Keratinocyte (primary cell): ENCODE measurements around the gene EIF3B.

ENCODE experiments used
- EZH2 ChIP-seq: IDR thresholded peaks from one replicate; pipeline ENCODE4 v1.6.1; 2012; ENCODE audit warnings: inconsistent platforms, mild to moderate bottlenecking, low read length, moderate library complexity
- TF ChIP-seq, protein P1 (sequence below), 3 experiments: IDR thresholded peaks in 1 of 3; conservative IDR thresholded peaks in 1 of 3; optimal IDR thresholded peaks in 1 of 3; 2 replicates in 2 of 3; 3 replicates in 1 of 3; pipeline versions ENCODE3 to v1.5.1; 2011; ENCODE audit warnings: low read length in 3 of 3, mild to moderate bottlenecking in 3 of 3, moderate library complexity in 2 of 3, control low read depth in 1 of 3, inconsistent platforms in 1 of 3; ENCODE audit not compliant: insufficient read depth in 2 of 3; ENCODE audit errors: extremely low read depth in 1 of 3

DNA sequence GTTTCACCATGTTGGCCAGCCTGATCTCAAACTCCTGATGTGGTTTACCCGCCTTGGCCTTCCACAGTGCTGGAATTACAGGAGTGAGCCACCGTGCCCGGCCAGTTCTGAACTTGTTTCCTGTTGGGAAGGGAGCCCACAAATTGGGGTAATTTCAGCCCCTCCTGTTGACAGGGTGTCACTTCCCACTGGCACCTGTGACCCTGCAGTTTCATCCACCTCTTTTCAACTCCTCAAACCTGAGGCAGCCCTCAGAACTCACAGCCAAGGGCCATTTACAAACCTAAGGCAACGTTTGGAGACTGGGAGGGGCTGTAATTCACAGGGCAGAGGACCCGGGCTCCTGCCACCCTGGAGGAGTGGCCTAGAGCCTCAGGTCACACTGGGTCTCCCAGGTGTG, 26.6 kb downstream of the EIF3B start:
- TF ChIP-seq, protein P1, sequence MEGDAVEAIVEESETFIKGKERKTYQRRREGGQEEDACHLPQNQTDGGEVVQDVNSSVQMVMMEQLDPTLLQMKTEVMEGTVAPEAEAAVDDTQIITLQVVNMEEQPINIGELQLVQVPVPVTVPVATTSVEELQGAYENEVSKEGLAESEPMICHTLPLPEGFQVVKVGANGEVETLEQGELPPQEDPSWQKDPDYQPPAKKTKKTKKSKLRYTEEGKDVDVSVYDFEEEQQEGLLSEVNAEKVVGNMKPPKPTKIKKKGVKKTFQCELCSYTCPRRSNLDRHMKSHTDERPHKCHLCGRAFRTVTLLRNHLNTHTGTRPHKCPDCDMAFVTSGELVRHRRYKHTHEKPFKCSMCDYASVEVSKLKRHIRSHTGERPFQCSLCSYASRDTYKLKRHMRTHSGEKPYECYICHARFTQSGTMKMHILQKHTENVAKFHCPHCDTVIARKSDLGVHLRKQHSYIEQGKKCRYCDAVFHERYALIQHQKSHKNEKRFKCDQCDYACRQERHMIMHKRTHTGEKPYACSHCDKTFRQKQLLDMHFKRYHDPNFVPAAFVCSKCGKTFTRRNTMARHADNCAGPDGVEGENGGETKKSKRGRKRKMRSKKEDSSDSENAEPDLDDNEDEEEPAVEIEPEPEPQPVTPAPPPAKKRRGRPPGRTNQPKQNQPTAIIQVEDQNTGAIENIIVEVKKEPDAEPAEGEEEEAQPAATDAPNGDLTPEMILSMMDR (optimal IDR thresholded peaks at IDR 0.05 in 1 of 3, IDR thresholded peaks at IDR 0.05 in 1 of 3, conservative IDR thresholded peaks at IDR 0.05 in 1 of 3; ENCODE audit: extremely low read depth in 1 of 3, insufficient read depth in 2 of 3, low read length in 3 of 3), result no peak
- no peak for TF ChIP-seq EZH2
